HepG2 (cell line): ENCODE data around the gene PSAP. TPM values are rescaled to one million over a fixed set of nuclear protein-coding genes. Genes with fewer than 3 reads are reported as not detected.

Source experiments
- CC2D1A ChIP-seq: sonication (generic); formaldehyde crosslinking; IDR thresholded peaks from 2 replicates; pipeline ENCODE4 v1.8.1; 2023; ENCODE audit warnings: mild to moderate bottlenecking, missing genetic modification reagents
- DZIP1 ChIP-seq: sonication (generic); formaldehyde crosslinking; IDR thresholded peaks from 2 replicates; pipeline ENCODE4 v1.5.0; 2020; ENCODE audit warnings: mild to moderate bottlenecking, missing genetic modification reagents
- E2F2 ChIP-seq: sonication (generic); formaldehyde crosslinking; IDR thresholded peaks from 2 replicates; pipeline ENCODE4 v1.4.0; 2020; ENCODE audit warnings: missing genetic modification reagents, borderline replicate concordance
- ELK4 ChIP-seq: sonication (generic); formaldehyde crosslinking; IDR thresholded peaks from 2 replicates; pipeline ENCODE4 v1.9.0; 2021; ENCODE audit warnings: missing genetic modification reagents, borderline replicate concordance
- HDAC6 ChIP-seq: fragments of 200-600 bp; sonication (generic); IDR thresholded peaks from 2 replicates; pipeline ENCODE4 v1.7.0; 2017; ENCODE audit warnings: mild to moderate bottlenecking, antibody characterized with exemption, low read length, low read depth
- KIAA2018 ChIP-seq: sonication (generic); formaldehyde crosslinking; IDR thresholded peaks from 2 replicates; pipeline ENCODE4 v1.5.0; 2020; ENCODE audit warnings: mild to moderate bottlenecking, missing genetic modification reagents, borderline replicate concordance
- MIER2 ChIP-seq: IDR thresholded peaks from 2 replicates; pipeline ENCODE4 v1.6.1; 2016; ENCODE audit warnings: missing biosample characterization, missing genetic modification reagents
- NFKB2 ChIP-seq: sonication (generic); formaldehyde crosslinking; IDR thresholded peaks from 2 replicates; pipeline ENCODE4 v1.4.0; 2020; ENCODE audit warnings: missing genetic modification reagents, borderline replicate concordance
- NR1H2 ChIP-seq: sonication (generic); formaldehyde crosslinking; IDR thresholded peaks from 2 replicates; pipeline ENCODE4 v1.8.1; 2022; ENCODE audit warnings: low read depth, missing genetic modification reagents, borderline replicate concordance
- RCOR2 ChIP-seq: IDR thresholded peaks from 2 replicates; pipeline ENCODE4 v1.6.1; 2016; ENCODE audit warnings: missing biosample characterization, missing genetic modification reagents
- SMAD9 ChIP-seq: sonication (generic); formaldehyde crosslinking; IDR thresholded peaks from 2 replicates; pipeline ENCODE4 v1.5.1; 2020; ENCODE audit warnings: mild to moderate bottlenecking, missing genetic modification reagents
- YY1 ChIP-seq: IDR thresholded peaks from 2 replicates; pipeline ENCODE4 v1.6.1; 2011; ENCODE audit warnings: low read length, low read depth, moderate library complexity, mild to moderate bottlenecking; ENCODE audit not compliant: insufficient read depth, insufficient replicate concordance
- ZFP36L2 ChIP-seq: sonication (generic); formaldehyde crosslinking; IDR thresholded peaks from 2 replicates; pipeline ENCODE4 v1.4.0; 2020; ENCODE audit warnings: missing genetic modification reagents
- ZMYM3 ChIP-seq: sonication (generic); formaldehyde crosslinking; IDR thresholded peaks from 2 replicates; pipeline ENCODE4 v1.5.1; 2020; ENCODE audit warnings: mild to moderate bottlenecking, missing genetic modification reagents
- ZNF331 ChIP-seq: sonication (generic); formaldehyde crosslinking; IDR thresholded peaks from 2 replicates; pipeline ENCODE4 v1.4.0; 2020; ENCODE audit warnings: missing genetic modification reagents
- polyA plus RNA-seq, 8 experiments: library from polyadenylated mRNA; depleted of rRNA in 3 of 8; stranded (reverse) in 7 of 8; unstranded in 1 of 8; fragments of >200 nt; fragmentation: Illumina TruSeq in 4 of 8; extraction: Trizol in 4 of 8; gene quantifications; 2 replicates each; pipeline versions ENCODE4 v1.2.1 to v1.2.3, GENCODE V29; 2011 to 2016; ENCODE audit warnings: low read depth in 4 of 8, missing spikeins in 1 of 8, mixed read lengths in 1 of 8; ENCODE audit not compliant: insufficient read depth in 1 of 8
- total RNA-seq, 5 experiments: library from RNA; depleted of rRNA; stranded (reverse); fragments of >200 nt; fragmentation: Illumina TruSeq; extraction: Trizol; gene quantifications; 2 replicates each; pipeline ENCODE4 v1.2.3, GENCODE V29; 2016; ENCODE audit warnings: low read depth in 1 of 5

Gene PSAP
- total and polyA plus RNA-seq, 2 of the 13 experiments (the other 11 are each of a cell fraction or from before 2014, with no cell fraction given): 323 to 643 TPM

GRCh38 chr10:71860243-71861029 lies 9.4 kb upstream of the PSAP start (continued):
- TF ChIP-seq NR1H2 (CRISPR knock-in tag) (no peak), KIAA2018 (CRISPR knock-in tag) (no peak), SMAD9 (no peak), ZNF331 (CRISPR knock-in tag) (peak; percentile 46; the same call in 1 of the 2 replicates), ELK4 (CRISPR knock-in tag) (no peak), CC2D1A (CRISPR knock-in tag) (no peak), E2F2 (CRISPR knock-in tag) (no peak), ZFP36L2 (CRISPR knock-in tag) (no peak), RCOR2 (CRISPR knock-in tag) (no peak), MIER2 (CRISPR knock-in tag) (no peak), ZMYM3 (CRISPR knock-in tag) (0 out of 2 replicates have a peak, but pooled peaks have one; percentile 22), DZIP1 (no peak), YY1 (no peak), HDAC6 (no peak), NFKB2 (peak; percentile 48; the same call in 1 of the 2 replicates)
